ENCODE results near the gene OR4D1. TPM values are rescaled to one million over a fixed set of nuclear protein-coding genes. Genes with fewer than 3 reads are reported as not detected.

Gene OR4D1
- total and polyA plus RNA-seq, 4 donors: under 0.01 TPM; not detected in 3

GRCh38 chr17:58200024-58200633, 51.9 kb downstream of the OR4D1 start:
- Histone ChIP-seq H3K27ac (ENCODE audit: low read depth in 1 of 2, low read length in 2 of 2) (no peak overlapping the region), H3K9ac (ENCODE audit: low read depth in 1 of 2, low read length in 2 of 2) (no peak overlapping the region), H3K4me3 (ENCODE audit: low read depth in 1 of 3, low read length in 3 of 3) (no peak overlapping the region), H3K27me3 (ENCODE audit: control insufficient read depth in 4 of 4, insufficient read depth in 4 of 4, low read length in 3 of 4) (peaks cover 0 to 8% (median 0%) of the 10 kb centered on the region in 4 donors), H3K36me3 (ENCODE audit: control insufficient read depth in 4 of 4, insufficient read depth in 3 of 4, low read depth in 1 of 4, low read length in 3 of 4) (peaks cover 0 to 3% (median 0%) of the 10 kb centered on the region in 4 donors), H3K4me1 (ENCODE audit: control insufficient read depth in 4 of 4, insufficient read depth in 4 of 4, low read length in 3 of 4) (no peaks in the 10 kb centered on the region), H3K9me3 (ENCODE audit: control insufficient read depth in 4 of 4, low read length in 3 of 4) (no peaks in the 10 kb centered on the region)
- 45% methylated on average over 14 of the region's 14 CpGs for WGBS
- TF ChIP-seq JUND (IDR thresholded peaks at IDR 0.05): no peak
- TF ChIP-seq ATF3 (IDR thresholded peaks at IDR 0.05): no peak
- TF ChIP-seq FOXA1 (IDR thresholded peaks at IDR 0.05): no peak
- peak in 1 of 2 donors; percentile 26 for TF ChIP-seq RXRA (IDR thresholded peaks at IDR 0.05)
- TF ChIP-seq YY1 (IDR thresholded peaks at IDR 0.05): no peak
- no peak for TF ChIP-seq ZBTB33 (IDR thresholded peaks at IDR 0.05)
- TF ChIP-seq EGR1 (IDR thresholded peaks at IDR 0.05; ENCODE audit: low read depth in 2 of 2): no peak
- peak; percentile 28 for TF ChIP-seq CTCF (IDR thresholded peaks at IDR 0.05; ENCODE audit: low read depth, low read length, missing input control)
- TF ChIP-seq SP1 (IDR thresholded peaks at IDR 0.05): no peak
- no peak for TF ChIP-seq NR2F2 (IDR thresholded peaks at IDR 0.05)
- no peak for TF ChIP-seq TAF1 (conservative IDR thresholded peaks at IDR 0.05)
- no peak for TF ChIP-seq REST (IDR thresholded peaks at IDR 0.05)
- TF ChIP-seq HNF4G (IDR thresholded peaks at IDR 0.05): no peak
- peak in 1 of 2 donors; percentile 62 for TF ChIP-seq RAD21 (IDR thresholded peaks at IDR 0.05)
- TF ChIP-seq GABPA (IDR thresholded peaks at IDR 0.05 in 1 of 2, conservative IDR thresholded peaks at IDR 0.05 in 1 of 2): no peak
- no peak for TF ChIP-seq FOXA2 (IDR thresholded peaks at IDR 0.05)
- TF ChIP-seq HNF4A (conservative IDR thresholded peaks at IDR 0.05): no peak
- TF ChIP-seq MAX (IDR thresholded peaks at IDR 0.05): no peak
- peak; percentile 49 for DNase-seq (ENCODE audit: low spot score)

Data from liver (tissue), 9 donors.